Stimulated activated CD8-positive, alpha-beta memory T cell treated with anti-CD3 and anti-CD28 coated beads, Interleukin-7, amount 100 ng/mL, for 1 hour (primary cell): ENCODE results near the gene PRR7.
"Not testable (repeated sequence)": the region's sequence is repeated elsewhere in the genome, so short reads cannot be mapped to it uniquely, and the experiment has no call there.

Experiments used
- DNase-seq, 2 donors: peaks; one replicate each; pipeline ENCODE4 v3.0.0-alpha.2; 2020; ENCODE audit warnings: low read depth in 2 of 2

The PRR7 gene

DNA sequence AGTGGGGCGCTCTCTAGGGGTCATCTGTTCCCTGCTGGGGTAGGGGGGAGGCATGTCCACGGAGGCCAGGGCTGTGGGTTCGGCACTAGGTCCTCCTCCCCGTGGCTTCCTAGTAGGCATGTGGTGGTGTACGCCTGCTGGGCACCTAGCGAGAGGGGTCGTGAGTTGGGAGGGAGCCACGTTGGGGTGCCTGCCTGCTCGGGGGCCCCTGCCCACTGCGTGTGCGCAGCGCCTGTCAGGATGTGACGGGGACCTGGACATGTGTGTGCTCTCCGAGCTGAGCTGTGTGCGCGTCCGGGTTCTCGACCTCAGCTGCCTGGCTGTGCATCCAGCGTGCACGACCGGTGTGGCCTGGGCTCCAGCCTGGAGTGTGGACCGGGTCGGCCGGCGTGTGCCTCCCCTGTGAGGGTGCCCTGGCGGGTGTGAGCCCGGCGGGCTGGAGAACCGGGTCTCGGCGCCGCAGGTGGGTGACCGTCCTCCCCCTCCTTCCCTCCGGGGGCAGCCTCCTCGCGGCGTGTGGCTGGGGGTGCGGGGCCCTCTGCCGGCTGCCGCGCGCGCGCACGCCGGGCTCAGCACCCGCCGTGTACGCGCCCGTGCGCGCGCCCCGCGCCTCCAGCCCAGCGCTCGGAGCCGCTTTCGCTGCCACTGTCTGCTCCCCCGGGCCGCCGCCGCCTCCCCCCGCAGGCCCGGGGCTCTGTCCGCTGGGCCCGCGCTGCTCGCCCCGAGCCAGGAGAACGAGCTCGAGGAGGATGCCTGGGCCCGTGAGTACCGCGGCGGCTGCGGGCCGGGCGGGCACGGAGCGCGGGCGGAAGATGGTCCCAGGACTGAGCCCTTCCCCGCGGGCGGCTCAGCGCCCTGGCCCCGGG is at the start of gene PRR7:
TSS of gene PRR7 (plus strand) at position 615 of the 866 bp plus-strand sequence. CDS start 8,254 bp downstream, outside the sequence.
- DNase-seq, result peak in 1 of 2 donors; percentile 44

DNA sequence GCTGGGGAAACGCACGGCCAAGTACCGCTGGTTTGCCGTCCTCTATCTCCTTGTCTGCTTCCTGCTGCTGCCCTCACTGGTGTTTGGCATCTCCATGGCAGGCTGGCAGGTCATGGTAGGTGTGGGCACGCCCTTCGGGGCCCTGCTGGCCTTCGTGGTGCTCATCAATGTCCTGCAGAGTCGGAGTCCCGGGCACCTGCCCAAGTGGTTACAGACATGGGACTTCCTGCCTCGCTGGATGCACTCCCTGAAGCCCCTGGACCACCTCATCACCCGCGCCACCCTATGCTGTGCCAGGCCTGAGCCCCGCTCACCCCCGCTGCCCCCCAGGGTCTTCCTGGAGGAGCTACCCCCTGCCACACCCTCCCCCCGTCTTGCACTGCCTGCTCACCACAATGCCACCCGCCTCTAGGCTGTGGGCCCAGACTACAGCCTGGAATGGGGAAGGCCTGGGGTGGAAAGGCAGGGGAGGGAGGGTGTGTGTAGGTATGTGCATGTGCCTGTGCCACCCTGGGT is 48.7 kb upstream of the PRR7 start:
- DNase-seq, result no peak

DNA sequence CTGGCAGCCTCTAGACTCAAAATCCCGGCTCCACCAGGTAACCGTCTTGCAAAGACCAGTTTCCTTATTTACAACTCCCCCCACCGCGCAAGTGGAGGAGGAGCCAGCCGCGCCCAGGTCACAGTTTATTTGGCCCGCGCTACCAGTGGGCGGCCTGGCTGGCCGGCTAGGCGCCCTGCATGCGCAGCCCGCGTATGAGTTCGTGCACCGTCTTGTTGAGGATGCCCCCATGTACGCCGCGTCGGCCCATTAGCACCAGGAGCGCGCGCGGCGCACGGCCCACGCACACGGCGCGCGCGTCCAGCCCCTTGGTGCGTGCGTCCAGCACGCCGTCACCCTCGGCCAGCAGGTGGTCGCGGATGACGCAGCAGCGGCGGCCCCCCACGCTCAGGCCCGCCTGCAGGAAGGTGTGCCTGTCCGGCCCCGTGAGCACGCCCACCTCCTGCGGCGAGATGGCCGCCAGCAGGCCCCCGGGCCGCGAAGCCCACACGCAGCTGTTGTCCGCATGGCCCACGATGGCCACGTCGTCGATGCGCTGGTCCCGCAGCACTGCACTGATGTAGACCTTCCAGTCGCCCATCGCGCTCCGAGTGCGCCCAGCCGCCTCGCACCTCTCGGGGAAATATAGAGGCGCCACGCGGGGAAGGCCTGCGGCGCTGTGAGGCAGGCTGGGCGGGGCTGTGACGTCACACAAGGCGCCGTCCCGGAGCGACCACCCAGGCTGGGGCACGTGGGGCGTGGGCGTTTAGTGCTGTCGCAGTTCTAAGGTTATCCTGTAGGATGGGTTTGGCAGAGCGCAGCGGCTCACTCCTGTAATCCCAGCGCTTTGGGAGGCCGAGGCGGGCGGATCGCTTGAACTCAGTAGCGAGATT is 46.4 kb upstream of the PRR7 start, which contains the start of gene PFN3:
TSS of gene PFN3 (minus strand) at position 665 of the 872 bp plus-strand sequence. CDS start at position 580, 85 bp downstream.
- DNase-seq, result no peak

DNA sequence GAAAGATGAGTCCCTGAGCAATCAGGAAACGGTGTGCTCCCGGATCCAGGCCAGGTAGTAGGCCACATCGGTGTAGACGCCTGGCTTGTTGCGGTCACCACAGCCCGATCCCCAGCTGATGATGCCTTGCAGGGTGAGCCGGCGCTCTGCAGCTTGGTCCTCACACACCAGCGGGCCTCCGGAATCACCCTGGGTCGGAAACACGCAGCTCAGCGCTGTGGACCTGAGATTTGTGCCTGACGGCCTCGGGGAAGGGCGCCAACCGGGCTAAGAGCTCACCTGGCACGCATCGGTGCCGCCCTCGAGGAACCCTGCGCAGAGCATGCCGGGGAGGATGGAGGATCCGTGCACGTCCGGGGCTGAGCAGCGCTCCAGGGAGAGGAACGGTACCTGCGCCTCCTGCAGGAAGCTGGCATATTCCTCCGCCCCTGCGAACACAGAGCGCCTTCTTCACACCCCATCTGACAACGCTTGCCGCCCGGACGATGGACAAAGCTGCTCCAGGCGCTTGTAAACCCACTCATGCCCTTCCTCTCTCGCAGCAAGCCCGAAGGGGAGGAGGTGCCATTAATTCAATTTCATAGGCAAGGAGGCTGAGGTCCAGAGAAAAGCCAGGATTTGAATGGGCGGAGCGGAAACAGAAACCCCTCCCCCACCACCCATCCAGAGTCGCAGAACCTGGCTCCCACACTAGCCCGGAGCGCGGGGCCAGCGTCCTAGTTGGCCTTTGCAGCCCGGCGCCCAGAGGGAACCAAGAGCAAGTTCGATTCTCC is 44.2 kb upstream of the PRR7 start:
- DNase-seq, result peak in 1 of 2 donors; percentile 33

DNA sequence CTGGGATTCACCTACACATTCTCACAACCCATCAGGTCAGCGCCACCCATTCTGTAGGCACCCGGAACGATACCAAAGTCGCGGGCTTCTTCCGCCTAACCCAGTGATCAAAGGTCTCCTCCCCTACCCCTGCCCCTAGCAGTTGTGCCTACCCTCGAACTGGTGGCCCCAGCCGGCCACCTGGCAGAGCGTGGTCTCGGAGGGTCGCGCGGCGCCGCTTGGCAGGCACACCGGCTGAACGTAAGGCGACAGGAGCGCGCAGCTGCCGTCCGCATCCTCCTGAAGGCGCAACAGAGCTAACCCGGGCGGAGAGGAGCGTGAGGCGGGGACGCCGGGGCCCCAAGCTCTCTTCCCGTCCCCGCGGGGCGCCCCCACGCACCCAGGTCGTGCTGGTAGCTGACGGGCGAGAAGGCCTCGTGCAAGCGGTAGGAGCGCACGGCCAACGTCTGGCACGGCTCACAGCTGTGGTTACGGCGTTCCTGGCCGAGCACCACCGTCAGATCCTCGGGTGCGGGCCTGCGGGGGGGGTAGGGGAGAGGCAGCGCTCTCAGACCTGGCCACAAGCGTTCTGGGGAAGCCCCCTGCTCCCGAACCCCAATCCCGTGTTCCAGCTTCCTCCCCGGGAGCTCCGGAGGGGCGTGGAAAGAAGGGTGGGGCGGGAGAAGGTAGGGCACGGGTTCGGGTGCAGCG is 43.4 kb upstream of the PRR7 start:
- no peak for DNase-seq

DNA sequence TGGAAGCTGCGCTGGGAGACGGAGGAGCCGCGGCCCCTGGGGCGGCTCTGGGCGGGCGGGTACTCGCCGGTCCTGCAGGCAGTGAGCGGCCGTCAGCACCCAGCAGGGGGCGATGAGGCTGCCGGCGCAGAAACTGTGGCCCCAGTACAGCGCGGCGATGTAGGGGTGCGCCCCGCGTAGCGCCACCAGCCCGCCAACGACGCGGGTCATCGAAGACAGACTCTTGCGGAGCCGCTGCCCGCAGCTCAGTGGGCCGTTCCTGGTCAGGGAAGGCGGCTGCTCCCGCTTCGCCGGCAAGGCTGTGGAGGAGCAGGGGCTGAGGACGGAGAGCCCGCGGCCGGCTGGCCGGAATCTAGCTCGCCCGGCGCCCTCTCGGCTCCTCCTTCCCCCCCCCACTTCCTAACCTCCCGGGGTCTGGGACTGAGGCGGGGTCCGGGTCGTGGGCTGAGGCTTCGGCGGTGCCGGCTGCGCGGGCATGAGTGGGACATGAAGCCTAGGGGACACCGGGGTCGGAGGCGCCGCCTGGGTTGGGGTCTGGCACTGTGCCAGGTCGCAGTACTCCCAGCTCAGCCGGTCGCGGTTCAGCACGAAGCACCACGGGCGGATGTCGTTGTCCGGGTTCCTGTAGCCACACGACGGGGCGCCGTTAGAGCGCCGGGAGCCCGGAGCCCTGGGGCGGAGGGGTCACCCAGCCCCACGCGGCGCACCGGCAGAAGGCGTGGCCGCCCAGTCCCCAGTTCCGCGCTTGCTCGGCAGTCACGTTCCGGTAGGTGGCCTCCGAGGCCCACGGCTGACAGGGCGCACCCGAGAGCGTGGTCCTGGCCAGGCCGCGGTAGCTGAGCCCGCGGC is 42.6 kb upstream of the PRR7 start:
- peak; percentile 69 to 74 for DNase-seq

DNA sequence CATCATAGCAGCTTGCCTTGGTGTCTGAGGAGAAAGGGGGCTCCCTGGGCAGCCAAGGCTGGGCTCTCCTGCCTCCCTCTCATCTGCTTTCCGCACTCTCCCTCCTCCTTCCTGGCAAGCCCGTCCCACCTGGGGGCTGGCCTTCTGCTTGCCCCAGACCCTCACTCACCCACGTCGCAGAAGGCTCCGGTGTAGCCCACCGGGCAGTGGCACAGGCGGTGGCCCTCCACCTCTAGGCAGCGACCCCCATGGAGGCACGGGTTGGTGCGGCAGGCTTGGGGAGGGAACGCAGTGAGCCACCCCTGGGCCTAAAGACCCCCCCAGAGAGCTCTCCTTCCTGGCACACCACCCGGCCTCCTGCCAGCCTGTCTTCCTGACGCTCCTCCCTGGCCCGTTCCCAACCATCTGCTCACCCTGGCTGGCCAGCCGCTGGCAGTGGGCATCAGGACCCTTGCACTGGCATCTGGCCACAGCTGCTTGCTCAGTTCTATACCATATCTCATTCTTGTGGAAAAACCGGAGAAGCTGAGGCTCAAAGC is 41.9 kb upstream of the PRR7 start:
- no peak for DNase-seq

DNA sequence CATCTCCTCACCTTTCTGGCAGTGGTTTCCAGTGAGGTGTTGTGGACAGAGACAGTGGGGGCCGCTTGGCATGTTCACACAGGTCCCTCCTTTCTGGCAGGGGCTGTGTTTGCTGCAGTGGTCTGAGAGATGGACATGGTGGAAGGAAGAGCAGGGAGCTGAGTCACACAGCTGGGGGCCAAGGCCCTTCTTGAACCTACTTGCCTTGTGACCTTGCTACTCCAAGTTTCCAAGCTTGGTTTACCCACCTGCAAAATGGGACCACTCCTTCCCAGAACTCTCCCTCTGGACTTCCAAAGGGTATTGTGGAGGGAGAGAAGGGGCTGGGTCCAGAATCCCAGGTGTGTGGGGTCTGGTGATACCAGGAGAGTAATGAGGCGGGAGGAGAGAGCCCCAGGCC is 41.3 kb upstream of the PRR7 start:
- no peak for DNase-seq

- DNase-seq, result no peak
Observed at GRCh38 chr5:177405805-177406204, 40.8 kb upstream of the PRR7 start.

DNA sequence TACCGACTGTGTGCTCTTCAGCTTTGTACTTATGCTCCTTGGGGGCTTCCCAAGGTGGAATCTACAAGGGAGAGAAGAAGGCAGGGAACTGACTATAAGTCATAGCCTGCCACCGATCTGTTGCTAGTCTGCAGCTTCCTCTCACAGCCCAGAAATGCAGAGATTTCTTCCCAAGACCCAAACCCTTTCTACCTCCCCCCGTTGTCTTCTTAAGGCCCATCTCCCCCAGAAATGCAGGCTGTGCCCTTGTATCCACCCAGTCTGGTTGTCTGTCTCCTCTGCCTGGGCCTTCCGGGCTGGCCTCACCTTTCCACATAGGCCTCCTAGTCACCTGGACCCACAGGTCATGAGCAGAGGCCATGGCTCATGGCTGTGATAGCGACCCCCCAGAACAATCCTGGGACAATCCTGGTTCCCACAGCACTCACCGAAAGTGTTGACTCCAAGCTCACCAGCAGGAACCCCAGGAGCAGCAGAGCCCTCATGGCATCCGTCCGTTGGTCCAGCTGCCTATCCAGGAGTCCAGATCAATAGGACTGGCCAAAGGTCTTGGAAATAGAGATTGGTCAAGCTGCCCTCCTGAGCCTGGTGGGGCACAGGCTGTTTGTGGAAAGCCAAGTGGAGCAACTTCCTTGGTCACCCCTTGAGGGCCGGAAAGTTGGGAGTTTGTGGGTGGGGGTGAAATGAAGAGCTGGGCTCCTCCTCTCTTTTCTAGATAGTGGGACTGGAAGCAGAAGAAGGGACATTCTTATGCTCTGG is 37.4 kb upstream of the PRR7 start, which contains the start of gene F12:
TSS of gene F12 (minus strand) at position 522 of the 759 bp plus-strand sequence. CDS start at position 485, 37 bp downstream.
- DNase-seq, result no peak

GRCh38 chr5:177410575-177410974 is 36.0 kb upstream of the PRR7 start:
- DNase-seq, result no peak

GRCh38 chr5:177412603-177413233 is 33.9 kb upstream of the PRR7 start:
- no peak for DNase-seq

DNA sequence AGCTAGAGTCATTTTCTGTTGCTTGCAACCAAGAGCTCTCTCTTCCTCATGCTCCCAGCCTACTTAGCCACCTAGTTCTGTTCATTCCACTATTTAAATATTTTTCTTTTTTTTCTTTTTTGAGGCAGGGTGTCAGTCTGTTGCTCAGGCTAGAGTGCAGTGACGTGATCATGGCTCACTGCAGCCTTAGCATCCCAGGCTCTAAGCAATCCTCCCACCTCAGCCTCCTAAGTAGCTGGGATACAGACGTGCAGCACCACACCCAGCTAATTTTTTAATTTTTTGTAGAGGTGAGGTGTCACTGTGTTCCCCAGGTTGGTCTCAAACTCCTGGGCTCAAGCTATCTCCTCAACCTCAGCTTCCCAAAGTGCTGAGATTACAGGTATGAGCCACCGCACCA is 32.1 kb upstream of the PRR7 start:
- DNase-seq, result no peak

DNA sequence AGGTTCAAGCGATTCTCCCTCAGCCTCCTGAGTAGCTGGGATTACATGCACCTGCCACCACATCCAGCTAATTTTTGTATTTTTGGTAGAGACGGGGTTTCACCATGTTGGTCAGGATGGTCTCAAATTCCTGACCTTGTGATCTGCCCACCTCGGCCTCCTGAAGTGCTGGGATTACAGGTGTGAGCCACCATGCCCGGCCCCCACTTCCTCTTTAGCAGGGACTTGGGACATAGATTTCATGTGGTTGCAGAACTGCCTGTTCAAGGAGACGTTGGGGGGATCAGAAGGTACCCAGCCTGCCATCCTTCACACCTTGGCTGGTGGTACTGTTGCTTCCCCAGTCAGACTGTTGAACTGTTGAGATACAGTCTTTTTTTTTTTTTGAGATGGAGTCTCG is 29.5 kb upstream of the PRR7 start:
- DNase-seq, result not testable (repeated sequence)

GRCh38 chr5:177419046-177419445 is 27.6 kb upstream of the PRR7 start:
- no peak for DNase-seq

DNA sequence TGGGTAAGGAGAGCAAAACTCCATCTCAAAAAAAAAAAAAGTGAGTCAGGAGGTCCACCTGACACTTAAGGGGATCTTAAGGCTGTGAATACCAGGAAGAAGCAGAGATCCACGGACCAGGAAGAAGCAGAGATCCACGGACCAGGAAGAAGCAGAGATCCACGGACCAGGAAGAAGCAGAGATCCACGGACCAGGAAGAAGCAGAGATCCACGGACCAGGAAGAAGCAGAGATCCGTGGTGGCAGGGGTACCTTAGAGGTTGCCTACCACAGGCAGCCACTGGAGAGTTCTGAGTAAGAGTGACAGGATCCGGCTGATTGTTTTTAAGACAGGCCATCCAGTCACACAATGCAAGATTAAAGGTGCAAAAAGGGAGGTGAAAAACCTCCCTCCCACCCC is 26.1 kb upstream of the PRR7 start:
- DNase-seq, result not testable (repeated sequence)

GRCh38 chr5:177421062-177421798 is 25.4 kb upstream of the PRR7 start:
- DNase-seq, result no peak

DNA sequence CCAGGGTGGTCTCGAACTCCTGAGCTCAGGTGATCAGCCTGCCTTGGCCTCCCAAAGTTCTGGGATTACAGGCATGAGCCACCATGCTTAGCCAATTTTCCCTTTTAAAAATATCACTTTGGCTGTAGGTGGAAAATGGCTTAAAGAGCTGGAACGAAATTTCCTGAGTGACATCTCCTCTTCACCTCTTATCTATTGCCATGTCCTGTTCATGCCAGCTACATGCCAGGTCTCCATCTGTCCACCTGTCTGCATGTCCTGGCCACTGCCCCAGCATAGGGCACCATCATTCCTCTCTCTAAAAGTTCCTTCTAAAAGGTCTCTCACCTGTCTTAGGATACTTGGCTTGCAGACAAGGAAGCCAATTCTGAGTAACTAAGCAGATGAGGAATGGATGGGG is 22.9 kb upstream of the PRR7 start:
- no peak for DNase-seq
